HG03139 (cell line): Measurements from ENCODE around the gene SP140.
"Not testable (repeated sequence)": the region's sequence is repeated elsewhere in the genome, so short reads cannot be mapped to it uniquely, and the experiment has no call there.

Source experiments
- ATAC-seq: cut with Tn5 transposase; IDR thresholded peaks from one replicate; pipeline ENCODE4 v1.9.1; 2021; ENCODE audit not compliant: unreplicated experiment

The SP140 gene

DNA sequence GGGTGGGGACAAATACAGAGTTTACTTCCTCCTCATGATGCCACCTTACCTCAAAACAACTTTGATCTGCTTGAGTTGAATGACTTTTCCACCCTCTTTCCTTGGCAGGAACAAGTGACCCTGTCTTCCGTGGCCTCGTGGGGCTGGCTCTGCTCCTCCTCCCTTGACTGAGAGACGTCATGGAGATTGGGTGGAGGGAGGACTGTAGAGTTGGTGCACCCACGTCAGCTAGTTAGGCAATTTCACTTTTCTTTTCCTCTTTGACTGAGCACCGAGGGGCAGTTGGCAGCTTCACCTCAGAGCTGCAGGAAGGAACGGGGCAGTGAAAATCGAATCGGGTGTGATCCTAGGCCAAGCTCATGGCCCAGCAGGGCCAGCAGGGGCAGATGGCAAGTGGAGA is at the start of gene SP140:
Gene SP140, plus strand, starts transcription at position 251 of the 400 bp plus-strand sequence. Its CDS starts 109 bp downstream, at position 360.
- ATAC-seq = peak; percentile 75

DNA sequence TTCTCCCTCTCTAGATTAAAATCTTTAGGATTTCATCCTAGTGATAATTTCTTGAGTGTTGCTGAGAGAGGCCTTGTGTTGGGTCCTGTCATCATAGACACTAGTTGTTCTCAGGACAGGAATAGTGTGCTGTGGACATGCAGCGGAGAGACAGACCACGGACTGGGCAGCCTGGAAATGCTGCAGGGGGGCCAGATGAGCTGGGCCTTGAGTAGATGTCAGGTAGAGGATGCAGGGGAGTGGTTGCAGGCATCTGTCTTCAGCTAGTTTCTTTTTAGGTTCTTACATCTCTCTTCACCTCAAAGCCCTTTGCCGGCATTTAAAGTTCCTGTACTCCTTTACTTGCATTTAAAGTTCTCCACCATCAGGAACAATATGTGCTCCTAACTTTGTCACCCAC is 48.5 kb upstream of the SP140 start:
- no peak for ATAC-seq

DNA sequence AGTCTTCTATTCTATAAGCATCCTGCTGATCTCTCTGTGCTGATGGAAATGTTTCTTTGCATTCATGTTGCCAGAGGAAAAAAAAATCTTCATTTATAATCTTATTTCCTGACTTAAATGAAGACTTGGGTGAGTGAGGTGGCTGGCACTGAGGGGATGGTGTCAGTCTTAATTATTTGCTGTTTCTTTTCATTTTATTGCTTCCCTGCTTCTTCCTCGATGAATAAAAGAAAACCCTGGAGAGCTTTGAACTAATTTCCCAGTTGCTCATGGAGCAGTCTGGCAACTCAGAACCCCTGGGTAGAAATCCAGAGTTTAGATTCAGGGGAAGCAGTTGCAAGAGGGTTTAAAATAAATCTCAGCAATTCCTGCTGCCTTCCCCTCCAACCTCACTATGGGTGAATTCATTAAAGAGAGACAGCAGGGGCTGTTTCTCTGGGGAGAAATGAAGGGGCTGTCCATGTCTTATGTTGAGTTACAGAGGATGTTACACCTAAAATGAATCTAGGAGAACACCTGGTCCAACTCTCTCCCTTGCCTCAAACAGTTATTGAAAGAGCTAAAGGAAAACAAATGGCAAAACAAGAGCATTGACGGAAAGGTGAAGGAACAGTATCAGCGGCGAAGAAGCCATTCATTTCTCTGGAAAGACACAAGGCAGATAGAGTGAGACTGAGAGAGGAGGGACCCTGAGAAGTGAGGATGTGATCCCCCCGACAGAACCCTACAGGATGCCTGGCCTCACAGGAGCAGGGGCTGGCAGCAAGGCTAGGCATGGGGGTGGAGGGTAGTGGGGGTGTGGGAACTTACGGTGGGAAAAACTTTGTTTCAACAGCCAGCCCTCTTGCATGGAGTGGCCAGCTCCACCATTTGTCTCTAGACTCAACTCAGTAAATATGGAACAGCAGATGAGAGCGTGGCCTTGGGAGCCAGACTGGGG is 46.7 kb upstream of the SP140 start:
- ATAC-seq = no peak

DNA sequence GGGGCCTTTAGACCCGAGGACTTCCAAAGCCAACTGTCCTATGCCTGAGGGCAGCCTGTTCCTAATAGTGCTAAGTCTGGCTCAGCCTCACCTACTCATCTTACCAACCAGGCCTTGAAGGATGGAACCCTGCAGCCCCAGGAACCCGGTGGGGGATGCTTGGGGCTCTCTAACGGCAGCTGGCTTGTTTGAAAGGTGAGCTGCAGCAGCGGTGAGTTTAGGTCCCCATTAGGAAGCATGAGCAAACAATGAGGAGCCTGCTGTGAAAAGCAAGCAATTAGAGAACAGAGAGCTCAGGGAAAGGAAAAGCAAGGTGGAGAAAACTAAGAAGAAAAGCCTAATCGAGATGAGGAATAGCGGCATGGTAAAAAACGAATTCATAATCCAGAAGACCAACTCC is 45.6 kb upstream of the SP140 start:
- ATAC-seq = no peak

DNA sequence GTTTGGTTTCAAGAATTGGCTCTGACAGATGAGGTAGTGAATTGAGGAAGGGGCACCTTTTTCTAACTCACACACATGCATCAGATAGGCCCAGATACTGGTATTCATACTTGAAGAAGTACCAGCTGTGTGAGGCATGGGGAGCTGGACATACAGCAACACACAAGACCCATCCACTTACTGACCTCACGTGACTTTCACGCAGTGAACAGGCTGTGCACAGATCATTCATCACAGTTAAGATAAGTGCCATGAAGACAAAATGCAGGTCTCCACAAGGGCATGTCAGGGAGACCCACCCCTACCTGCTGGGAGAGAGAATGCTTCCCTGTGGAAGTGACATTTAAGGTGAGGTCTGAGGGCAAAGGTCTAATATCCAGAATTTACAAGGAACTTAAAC is 44.3 kb upstream of the SP140 start:
- ATAC-seq = no peak

DNA sequence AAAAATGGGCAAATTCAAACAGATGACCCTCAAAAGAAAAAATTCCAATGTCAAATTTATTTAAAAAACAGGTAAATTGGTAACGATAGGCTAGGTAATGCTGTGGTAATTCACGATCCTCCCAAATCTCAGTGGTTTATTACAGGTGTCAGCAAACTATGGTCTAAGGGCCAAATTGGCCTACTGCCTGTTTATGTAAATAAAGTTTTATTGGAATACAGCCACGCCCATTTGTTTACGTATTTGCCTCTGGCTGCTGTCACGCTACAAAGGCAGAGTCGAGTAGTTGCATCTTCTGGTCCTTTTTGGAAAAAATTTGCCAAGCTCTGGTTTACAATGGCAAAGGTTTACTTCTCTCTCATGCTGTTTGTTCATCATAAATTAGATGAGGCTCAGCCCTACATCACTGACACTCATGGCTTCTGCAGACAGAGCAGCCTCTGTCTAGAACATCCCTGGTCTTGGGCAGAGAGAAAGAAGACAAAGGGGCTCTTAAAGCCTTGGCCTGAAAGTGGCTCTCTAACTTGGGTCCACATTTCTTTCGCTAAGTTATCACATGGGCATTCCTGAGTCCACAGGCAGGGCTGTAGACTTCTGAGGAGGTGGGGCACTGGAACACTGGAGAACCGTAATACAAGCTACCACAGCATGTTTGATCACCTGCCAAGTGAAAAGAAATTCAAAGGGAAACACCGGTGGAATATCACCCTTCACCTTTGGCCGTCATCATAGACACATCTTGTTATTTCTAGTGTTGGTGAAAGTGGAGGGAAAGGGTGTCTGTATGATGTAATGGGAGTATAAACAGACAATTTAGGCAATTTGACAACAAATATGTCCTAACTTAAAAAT is 40.6 kb upstream of the SP140 start:
- ATAC-seq = no peak

DNA sequence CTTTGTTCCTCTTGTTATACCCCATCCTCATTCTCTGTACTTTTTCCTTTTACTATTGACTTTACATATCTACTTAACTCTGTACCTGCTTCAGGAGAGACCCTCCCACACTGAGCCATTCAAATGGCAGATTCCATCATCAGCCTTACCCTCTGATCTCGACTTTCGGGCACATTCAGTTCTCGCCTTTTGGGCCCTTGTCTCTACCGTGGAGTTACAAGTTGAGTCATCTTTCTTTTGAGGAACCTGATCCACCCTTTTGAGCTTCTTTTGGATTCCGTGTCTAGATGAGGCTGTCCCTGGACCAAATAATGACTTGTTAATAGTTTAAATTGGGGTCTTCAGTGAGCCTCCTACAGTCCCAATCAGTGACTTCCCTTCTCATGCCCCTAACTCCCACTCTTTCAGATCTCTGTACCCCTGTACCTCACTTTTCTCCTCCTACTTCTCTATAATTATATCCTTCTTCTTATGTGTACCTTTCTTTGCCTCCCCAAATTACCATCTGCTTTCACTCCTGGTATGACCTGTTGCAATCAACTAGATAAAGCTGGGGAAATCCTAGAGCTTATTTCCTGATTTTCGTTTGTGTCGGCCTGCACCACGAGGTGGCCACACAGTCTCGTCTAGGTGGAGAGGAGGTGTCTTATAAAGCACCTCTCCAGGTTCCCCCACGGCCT is 23.0 kb upstream of the SP140 start:
- ATAC-seq = peak; percentile 37

DNA sequence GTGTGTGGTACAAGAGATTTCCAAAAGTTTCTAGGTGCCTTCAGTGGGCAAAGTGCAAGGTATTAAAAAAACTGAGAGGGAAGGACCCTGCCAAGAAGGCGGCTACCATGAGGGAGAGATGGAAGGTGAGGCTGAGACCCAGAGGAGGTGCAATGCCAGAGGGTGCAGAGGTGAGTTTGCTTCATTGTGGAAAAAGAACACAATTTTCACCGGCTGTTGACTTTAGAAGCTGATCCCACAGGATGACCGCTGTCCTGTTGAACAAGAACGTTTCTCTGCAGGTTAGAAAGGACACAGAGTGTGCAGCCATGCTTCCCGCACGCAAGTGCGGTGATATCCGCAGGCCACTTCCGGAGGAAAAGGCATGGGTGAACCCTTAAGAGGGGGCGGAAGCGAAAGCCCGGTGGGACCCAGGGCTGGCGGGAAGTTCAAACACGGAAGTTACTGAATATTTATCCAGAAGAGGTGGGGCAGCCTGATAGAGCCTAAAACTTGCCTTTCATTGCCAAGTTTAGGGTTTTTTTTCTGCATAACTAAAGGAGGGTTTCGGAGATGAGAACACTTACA is 22.3 kb upstream of the SP140 start:
- peak; percentile 47 for ATAC-seq

DNA sequence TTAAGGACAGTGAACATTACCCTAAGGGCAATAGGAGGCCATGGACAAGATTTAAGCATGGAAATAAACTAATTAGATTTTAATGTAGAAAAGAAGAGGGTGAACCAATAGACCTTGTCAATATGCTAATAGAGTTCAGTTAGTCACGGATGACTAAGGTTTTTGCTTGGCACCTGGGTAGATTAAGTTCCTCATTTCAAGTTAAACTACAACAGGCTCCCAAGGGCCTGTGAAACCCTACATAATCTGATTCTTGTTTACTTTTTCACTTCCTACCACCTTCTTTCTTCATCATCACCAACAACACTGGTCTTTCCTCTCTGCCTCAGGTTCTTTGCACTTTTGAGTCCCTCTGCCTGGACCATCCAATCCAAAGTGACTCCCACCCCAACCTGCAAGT is 20.5 kb upstream of the SP140 start:
- peak; percentile 45 for ATAC-seq

DNA sequence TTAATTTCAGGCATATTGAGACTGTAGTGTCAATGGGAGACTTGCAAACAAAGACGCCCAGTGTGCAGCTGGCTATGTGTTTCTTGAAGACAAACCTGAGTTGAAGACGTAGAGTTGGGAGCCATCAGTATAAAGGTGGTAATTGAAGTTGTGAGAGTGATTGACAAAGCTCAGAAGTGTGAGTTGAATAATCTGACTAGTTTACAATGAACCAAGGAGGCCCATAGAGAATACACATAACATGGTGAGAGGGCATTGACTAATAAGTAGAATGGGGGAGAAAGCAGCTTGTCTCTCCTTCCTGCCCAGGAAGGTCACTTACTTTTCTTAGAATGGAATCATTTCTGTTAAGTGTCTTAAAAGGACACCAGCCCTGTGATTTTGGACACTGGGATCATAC is 19.8 kb upstream of the SP140 start:
- ATAC-seq = no peak

DNA sequence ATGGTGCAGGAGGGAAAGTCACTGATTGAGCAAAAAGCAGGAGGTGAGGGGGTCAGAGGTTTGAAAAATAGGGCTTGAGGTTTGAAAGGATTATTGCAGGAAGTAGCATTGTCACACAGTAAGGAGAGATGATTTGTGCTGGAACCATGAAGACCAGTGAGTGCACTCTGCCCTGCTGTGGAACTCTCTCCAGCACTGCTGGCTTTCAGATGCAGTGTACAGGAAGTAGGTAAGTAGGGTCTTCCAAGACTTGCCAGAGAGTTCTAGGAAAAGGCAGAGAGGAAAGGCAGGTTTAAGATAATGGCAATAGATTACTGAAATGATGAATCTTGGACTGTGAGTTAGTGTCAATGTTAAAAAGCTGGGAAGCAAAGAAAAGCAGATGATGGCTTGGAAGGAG is 17.0 kb upstream of the SP140 start:
- no peak for ATAC-seq

DNA sequence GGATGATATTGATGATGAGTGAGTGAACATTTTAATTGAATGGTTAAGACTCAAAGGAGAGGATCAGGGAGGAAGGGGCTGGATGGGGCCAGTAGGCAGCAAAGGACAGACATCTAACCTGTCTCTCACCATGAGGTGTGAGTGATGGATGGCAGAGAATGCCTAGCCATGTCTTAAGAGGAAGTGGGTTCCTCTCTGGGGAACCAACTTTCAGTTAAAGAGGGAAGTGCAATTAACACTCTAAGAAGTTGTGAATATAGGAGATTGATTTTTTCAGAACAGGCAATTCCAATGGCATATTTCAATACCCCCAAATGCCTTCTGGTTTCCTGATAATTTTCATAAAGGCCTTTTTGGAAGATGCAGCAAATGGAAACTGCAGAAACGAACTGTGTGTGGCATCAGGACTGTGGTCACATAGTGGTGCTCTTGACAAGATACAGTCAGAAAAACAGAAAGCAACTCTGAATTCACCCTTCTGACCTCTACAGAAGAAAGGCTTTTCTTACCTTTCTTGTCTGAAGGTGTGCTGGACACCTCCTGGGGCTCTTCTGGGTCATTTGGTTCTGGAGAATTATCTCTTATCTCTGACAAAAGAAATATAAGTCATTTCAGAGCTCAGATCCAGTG is 16.0 kb upstream of the SP140 start:
- no peak for ATAC-seq

DNA sequence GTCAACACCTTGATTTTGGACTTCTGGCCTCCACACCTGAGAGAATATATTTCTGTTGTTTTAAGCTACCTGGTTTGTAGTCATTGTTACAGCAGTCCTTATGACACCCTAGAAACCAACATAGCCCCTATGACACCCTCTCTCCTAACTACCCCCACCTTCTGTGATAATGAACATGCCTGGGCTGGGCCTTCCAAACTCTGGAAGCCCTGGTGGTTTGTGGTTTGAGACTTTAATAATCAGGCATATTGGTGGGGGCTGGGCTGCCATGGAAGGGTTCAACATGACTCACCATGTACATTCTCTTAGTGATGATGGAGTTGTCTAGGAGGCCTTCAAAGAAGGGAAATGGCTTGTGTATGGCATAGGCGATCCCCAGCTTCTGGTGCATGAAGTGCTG is 9.0 kb upstream of the SP140 start:
- no peak for ATAC-seq

DNA sequence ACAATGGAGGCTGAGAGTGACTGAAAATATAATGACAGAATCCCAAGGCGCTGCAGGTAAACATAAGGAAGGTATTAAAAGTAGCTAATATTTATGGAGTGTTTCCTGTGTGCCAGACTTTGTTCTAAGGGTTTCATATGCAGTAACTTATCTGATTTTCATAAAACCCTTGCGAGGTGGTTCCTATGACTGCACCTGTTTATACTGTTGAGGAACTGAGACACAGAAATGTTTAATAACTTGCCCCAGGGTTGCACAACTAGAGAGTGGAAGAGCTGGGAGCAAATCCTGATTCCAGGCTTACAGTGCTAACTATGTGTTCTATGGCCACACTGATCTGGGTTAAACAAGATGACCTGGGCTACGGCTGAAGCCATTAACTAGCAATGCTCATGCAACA is 8.1 kb upstream of the SP140 start:
- ATAC-seq = no peak

DNA sequence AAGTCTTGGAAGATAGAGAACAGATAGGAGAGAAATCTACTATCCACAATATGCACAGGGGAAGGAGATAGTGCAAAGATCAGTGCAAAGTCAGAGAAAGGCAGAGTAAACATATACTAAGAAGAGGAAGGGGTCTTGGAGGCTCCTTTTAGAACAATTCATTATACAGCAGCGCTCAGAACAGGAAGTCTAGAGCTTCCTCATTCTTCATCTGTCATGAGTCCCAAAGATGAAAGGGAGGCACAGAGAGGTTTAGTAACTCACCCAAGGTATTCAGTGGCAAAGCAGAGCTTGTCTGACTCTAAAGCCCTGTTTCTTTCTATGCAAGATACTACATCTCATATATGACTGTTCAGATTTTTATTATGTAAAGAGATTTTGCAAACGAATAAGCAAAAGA is 7.1 kb upstream of the SP140 start:
- ATAC-seq = peak; percentile 36

DNA sequence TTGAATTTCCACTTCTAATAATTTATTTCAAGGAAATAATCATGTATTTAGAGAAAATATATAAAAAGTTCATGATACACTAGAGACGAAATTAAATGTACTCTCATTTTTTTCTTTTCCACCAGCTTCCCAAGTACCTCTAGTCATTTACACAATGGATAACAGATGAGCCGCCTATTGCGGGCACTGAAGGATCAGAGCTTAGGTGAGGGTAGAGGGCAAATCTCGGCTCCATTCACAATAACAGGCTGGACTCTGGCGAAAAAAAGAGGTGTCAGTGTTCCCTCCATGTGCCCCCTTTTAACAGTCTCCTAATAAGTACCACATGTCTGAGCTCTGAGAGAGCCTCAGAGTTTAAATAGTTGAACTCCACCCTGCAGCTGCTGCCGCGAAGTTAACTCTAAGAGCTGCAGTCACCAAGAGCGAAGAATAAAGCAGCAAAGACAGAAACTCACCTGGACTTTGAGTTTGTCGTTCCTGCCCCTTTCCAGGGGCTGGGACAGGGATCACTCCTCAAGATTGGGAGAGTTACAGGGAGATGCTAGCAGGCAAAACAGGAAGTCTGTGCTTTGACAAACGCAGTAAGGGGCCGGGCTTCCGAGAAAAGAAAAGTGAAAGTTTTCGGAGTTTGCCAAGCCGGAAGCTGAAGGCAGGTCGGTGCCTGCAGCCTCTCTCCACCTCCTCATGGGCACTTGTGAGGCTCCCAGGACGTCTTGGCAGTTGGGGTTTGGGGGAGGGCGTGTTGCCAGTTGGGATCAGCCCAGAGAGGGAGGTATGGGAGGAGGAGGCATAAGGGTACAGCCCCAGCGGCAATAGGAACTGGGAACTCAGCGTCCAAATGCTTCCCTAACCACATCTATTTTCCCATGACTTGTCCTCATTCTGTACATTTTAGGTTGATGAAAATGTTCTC is 5.9 kb upstream of the SP140 start, which contains the start of gene SP110:
Gene SP110, minus strand, starts transcription at position 566 of the 913 bp plus-strand sequence. CDS start 3,057 bp downstream, outside the sequence.
- ATAC-seq = peak; percentile 65

DNA sequence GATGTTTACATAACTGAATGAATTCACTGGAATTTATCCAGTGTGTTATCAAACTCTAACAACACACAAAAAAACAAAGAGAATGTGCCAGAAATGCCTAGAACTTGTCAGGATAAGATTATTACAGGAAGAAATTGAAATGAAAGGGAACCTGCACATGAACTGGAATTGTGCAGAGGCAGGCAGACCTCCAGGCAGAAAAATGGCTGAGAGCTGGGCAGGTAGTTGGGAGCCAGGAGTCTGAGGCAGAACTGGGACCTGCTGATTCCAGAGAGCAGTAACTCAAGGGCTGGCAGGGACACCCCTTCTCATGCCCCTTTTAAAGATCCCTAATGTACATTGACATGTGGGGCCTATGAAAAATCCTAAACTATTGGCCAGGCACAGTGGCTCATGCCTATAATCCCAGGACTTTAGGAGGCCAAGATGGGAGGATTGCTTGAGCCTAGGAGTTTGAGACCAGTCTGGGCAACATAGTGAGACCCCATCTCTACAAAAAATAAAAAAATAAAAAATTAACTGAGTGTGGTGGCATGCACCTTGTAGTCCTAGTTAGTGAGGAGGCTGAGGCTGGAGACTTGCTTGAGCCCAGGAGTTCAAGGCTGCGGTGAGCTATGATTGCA is 5.1 kb upstream of the SP140 start:
- ATAC-seq = no peak

DNA sequence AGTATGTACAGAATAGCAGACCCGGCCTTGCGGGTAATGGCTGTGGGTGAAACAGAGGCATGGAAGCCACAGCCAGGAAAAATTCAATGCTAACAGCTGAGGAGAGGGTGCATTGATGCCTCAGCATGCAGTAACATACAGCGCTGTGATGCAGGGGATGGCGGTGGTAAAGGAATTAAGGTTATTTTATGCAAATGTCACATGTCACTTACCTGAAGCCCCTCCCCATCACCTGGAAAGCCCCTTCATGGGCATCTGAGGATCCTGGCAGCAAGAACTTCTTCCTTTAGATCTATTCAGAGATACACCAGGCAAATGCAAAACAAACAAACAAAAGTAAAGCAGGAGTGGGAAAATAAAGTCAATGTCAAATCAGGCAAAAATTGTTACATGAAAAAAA is 4.0 kb upstream of the SP140 start:
- no peak for ATAC-seq

DNA sequence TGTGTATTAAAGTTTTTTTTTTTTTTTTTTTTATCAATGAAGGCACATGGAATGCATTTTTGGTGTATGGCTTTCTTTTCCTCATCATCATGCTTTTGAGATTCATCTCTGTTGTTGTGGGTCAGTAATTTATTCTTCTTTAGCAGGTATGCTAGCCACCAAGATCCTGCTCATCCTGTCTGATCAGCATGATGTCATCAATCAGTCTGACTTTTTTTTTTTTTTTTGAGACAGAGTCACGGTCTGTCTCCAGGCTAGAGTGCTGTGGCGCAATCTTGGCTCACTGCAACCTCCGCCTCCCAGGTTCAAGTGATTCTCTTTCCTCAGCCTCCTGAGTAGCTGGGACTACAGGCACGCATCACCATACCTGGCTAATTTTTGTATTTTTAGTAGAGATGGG is 2.7 kb upstream of the SP140 start:
- ATAC-seq = not testable (repeated sequence)
